RKO (cell line): ENCODE results near the gene ADGRB3.
A peak's percentile ranks its signal among the peaks of the same experiment; 100 is the strongest.
"Not testable (repeated sequence)": the region's sequence is repeated elsewhere in the genome, so short reads cannot be mapped to it uniquely, and the experiment has no call there.

ENCODE experiments used
- DNase-seq: peaks from one replicate; pipeline ENCODE4 v3.0.0-alpha.2; 2016; ENCODE audit warnings: low spot score

Gene ADGRB3

GRCh38 chr6:68649669-68650068 is 14.6 kb downstream of the ADGRB3 start:
- DNase-seq = no peak

GRCh38 chr6:68650142-68650541 is 15.1 kb downstream of the ADGRB3 start:
- no peak for DNase-seq

GRCh38 chr6:68651011-68651985 is 16.2 kb downstream of the ADGRB3 start:
- no peak for DNase-seq

GRCh38 chr6:68652117-68652536 is 17.0 kb downstream of the ADGRB3 start:
- DNase-seq = peak; percentile 2

GRCh38 chr6:68653074-68653705 is 18.1 kb downstream of the ADGRB3 start:
- peak; percentile 1 for DNase-seq

GRCh38 chr6:68653706-68654089 is 18.6 kb downstream of the ADGRB3 start:
- no peak for DNase-seq

- DNase-seq = no peak
Measured at GRCh38 chr6:68654134-68654533, 19.1 kb downstream of the ADGRB3 start.

GRCh38 chr6:68655028-68655427 is 19.9 kb downstream of the ADGRB3 start:
- DNase-seq = no peak

GRCh38 chr6:68657374-68658139 is 22.5 kb downstream of the ADGRB3 start:
- no peak for DNase-seq

- no peak for DNase-seq
Measured at GRCh38 chr6:68658338-68658737, 23.3 kb downstream of the ADGRB3 start.

GRCh38 chr6:68673255-68673654 is 38.2 kb downstream of the ADGRB3 start:
- DNase-seq = no peak

GRCh38 chr6:68675548-68675947 is 40.5 kb downstream of the ADGRB3 start:
- no peak for DNase-seq

GRCh38 chr6:68676094-68676493 is 41.0 kb downstream of the ADGRB3 start:
- DNase-seq = not testable (repeated sequence)

- no peak for DNase-seq
Measured at GRCh38 chr6:68677058-68677457, 42.0 kb downstream of the ADGRB3 start.

GRCh38 chr6:68679399-68679798 is 44.3 kb downstream of the ADGRB3 start:
- no peak for DNase-seq

- no peak for DNase-seq
Measured at GRCh38 chr6:68680264-68680663, 45.2 kb downstream of the ADGRB3 start.

- DNase-seq = no peak
Measured at GRCh38 chr6:68689910-68690309, 54.8 kb downstream of the ADGRB3 start.

GRCh38 chr6:68691120-68691519 is 56.0 kb downstream of the ADGRB3 start:
- DNase-seq = no peak

- DNase-seq = no peak
Measured at GRCh38 chr6:68693271-68693670, 58.2 kb downstream of the ADGRB3 start.

- no peak for DNase-seq
Measured at GRCh38 chr6:68695403-68695802, 60.3 kb downstream of the ADGRB3 start.

- DNase-seq = no peak
Measured at GRCh38 chr6:68695838-68696237, 60.8 kb downstream of the ADGRB3 start.

GRCh38 chr6:68697394-68697793 is 62.3 kb downstream of the ADGRB3 start:
- no peak for DNase-seq

- DNase-seq = no peak
Measured at GRCh38 chr6:68701159-68701558, 66.1 kb downstream of the ADGRB3 start.
